Stimulated activated naive B cell treated with anti-CD40 and anti-IgM and Interleukin-4, amounts not matched to agents 10 μg/mL and 1 μg/mL and 100 μg/mL, for 72 hours (primary cell): ENCODE data around the gene TMEM269.

Experiments
- ATAC-seq, 2 donors: fragments of 150-1000 bp; cut with Tn5 transposase; replicated peaks; 2 replicates each; pipeline ENCODE4 v1.10.0; 2021; ENCODE audit warnings: moderate library complexity in 1 of 2
- DNase-seq: peaks from one replicate; pipeline ENCODE4 v3.0.0; 2021
- H3K27ac Mint-ChIP-seq: one replicate; pipeline ENCODE4 v1.8.0; 2022; ENCODE audit warnings: mild to moderate bottlenecking, mixed read lengths
- H3K27me3 Mint-ChIP-seq, 2 donors: one replicate each; pipeline ENCODE4 v1.8.0; 2022; ENCODE audit warnings: mixed read lengths in 2 of 2
- H3K36me3 Mint-ChIP-seq, 2 donors: one replicate each; pipeline ENCODE4 v1.8.0; 2022; ENCODE audit warnings: mixed read lengths in 2 of 2, mild to moderate bottlenecking in 1 of 2
- H3K4me1 Mint-ChIP-seq, 2 donors: one replicate each; pipeline ENCODE4 v1.8.0; 2022; ENCODE audit warnings: mixed read lengths in 2 of 2, mild to moderate bottlenecking in 1 of 2
- H3K4me3 Mint-ChIP-seq, 2 donors: one replicate each; pipeline ENCODE4 v1.8.0; 2022; ENCODE audit warnings: mild to moderate bottlenecking in 2 of 2, mixed read lengths in 2 of 2, moderate library complexity in 1 of 2
- H3K9me3 Mint-ChIP-seq, 2 donors: one replicate each; pipeline ENCODE4 v1.8.0; 2022; ENCODE audit warnings: mixed read lengths in 2 of 2, mild to moderate bottlenecking in 1 of 2

The TMEM269 gene

GRCh38 chr1:42757892-42758275 is 26.9 kb upstream of the TMEM269 start:
- ATAC-seq (no peak), DNase-seq (no peak)
- Mint-ChIP-seq H3K36me3 (peaks cover 38 to 57% of the 10 kb centered on the region in 2 donors), H3K4me1 (peaks cover 10 to 27% of the 10 kb centered on the region in 2 donors), H3K27ac (no peak overlapping the region), H3K9me3 (no peaks in the 10 kb centered on the region), H3K4me3 (no peak overlapping the region), H3K27me3 (no peaks in the 10 kb centered on the region)

- ATAC-seq (no peak), DNase-seq (no peak)
- Mint-ChIP-seq H3K9me3 (no peaks in the 10 kb centered on the region), H3K27me3 (no peaks in the 10 kb centered on the region), H3K4me1 (peaks cover 10 to 28% of the 10 kb centered on the region in 2 donors), H3K27ac (no peak overlapping the region), H3K36me3 (peaks cover 38 to 52% of the 10 kb centered on the region in 2 donors), H3K4me3 (no peak overlapping the region)
These were observed 26.1 kb upstream of the TMEM269 start for GRCh38 chr1:42758641-42759040.

DNA sequence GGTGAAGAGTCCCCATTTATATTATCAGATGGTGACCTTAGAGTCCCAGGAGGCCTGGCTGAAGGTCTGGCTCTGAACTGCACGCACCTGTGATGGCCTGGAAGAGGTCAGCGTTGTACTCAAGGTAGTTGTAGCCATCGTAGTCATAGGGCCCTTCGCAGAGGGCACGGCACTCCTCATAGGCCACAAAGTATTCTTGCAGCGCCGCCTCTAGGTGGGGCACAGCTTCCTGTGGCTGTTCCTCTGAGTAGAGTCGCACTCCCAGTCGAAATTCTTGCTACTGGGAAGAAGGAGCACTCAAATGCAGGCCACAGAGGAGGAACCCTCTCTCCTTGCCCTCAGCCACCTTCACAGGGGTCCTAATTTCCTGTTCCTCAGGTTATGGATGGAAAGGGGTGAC is 25.7 kb upstream of the TMEM269 start:
- ATAC-seq: no peak
- no peak overlapping the region for H3K27ac Mint-ChIP-seq
- DNase-seq: no peak

GRCh38 chr1:42761567-42761966 is 23.2 kb upstream of the TMEM269 start:
- Mint-ChIP-seq H3K27ac (no peak overlapping the region), H3K36me3 (peaks cover 19 to 26% of the 10 kb centered on the region in 2 donors), H3K4me3 (no peak overlapping the region), H3K27me3 (no peaks in the 10 kb centered on the region), H3K4me1 (peaks cover 10 to 34% of the 10 kb centered on the region in 2 donors), H3K9me3 (no peaks in the 10 kb centered on the region)
- DNase-seq: no peak
- ATAC-seq: no peak

More for the DNA sequence above, 25.7 kb upstream of the TMEM269 start:
- Mint-ChIP-seq H3K36me3 (peaks cover 33 to 47% of the 10 kb centered on the region in 2 donors), H3K27me3 (no peaks in the 10 kb centered on the region), H3K4me3 (no peak overlapping the region), H3K9me3 (no peaks in the 10 kb centered on the region), H3K4me1 (peaks cover 10 to 32% of the 10 kb centered on the region in 2 donors)

DNA sequence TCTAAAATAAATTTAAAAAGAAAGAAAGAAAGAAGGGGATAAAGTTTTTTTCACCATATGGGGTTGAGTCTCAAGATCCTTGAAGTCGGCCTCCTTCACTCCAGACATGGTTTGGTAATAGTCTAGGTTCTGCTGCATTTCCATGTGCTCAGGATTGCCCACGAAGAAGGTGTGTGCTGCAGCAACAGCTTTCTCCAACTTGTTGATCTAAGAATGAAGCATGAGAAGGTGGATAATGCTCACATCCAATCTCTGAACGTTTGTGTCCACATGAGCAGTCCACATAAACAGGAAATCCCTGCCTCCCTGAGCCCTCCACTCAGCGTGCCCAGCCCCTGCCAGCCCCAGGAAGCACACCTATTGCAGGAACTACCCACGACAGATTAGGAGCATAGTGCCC is 22.5 kb upstream of the TMEM269 start:
- H3K27ac Mint-ChIP-seq: no peak overlapping the region
- peaks cover 8 to 29% of the 10 kb centered on the region in 2 donors for H3K4me1 Mint-ChIP-seq
- DNase-seq (no peak), ATAC-seq (no peak)
- no peaks in the 10 kb centered on the region for H3K9me3 Mint-ChIP-seq
- H3K36me3 Mint-ChIP-seq: peaks cover 14 to 19% of the 10 kb centered on the region in 2 donors
- no peak overlapping the region for H3K4me3 Mint-ChIP-seq
- H3K27me3 Mint-ChIP-seq: no peaks in the 10 kb centered on the region

DNA sequence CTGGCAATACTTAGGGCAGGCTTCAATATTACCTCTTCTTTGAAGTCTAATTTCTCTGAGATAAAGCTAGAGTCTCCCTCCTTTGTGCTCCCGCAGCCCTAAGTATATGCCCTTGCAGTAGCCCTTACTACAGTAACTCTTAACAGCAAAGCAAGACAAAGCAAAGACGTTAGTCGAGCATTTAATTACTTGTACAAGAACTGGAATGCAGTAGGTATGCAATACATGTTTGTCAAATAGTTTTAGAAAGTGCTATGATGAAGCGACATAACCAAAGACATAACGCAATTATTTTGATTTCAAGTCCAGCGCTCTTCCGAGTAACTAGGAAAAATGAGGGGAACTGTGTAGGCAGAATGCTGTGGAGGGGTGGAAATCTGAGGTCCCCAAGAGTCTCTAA is 19.5 kb upstream of the TMEM269 start:
- H3K4me1 Mint-ChIP-seq: peaks cover 12 to 33% of the 10 kb centered on the region in 2 donors
- H3K9me3 Mint-ChIP-seq: no peaks in the 10 kb centered on the region
- H3K36me3 Mint-ChIP-seq: peaks cover 11 to 12% of the 10 kb centered on the region in 2 donors
- ATAC-seq (no peak), DNase-seq (no peak)
- H3K27me3 Mint-ChIP-seq: no peaks in the 10 kb centered on the region
- no peak overlapping the region for H3K4me3 Mint-ChIP-seq
- no peak overlapping the region for H3K27ac Mint-ChIP-seq

DNA sequence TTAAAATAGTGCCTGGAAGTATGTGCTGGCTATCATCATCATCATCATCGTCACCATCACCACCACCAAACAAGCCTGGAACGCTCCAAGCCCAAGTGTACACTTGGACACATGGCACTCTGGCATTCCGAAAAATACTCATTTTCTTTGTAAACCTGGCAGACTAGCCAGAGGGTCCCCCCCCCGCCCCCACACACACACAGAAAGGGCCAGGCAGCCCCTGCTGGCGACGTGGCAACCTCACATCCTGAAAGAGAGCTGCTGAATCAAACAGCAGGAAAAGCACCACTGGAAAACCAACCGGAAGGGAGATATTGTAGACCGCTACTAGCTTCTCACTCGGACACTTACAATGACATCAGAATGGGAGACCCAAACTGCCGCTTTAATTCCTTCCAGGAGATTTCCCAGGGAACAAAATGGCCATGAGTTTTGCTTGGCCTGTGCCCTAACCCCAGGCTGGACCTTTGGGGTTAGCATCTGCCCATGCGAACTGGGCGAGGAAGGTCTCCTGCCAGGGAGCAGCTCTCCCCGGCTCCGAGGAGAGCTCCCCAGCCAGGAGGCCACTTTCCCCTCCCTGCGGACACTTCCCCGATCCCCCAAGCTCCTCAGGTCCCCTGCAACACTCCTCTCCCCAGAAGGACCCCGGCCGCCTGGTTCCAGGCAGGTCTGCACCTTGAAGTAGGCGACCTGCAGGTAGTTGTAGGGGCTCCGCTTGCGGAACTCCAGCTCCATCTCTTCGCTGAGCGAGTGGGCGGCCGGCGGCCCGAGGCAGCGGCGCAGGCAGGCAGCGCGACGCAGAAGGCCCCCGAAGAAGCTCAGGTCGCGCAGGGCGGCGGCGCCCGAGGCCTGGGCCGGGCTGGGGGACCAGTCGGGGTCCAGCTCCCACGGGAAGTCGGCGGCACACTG is 18.7 kb upstream of the TMEM269 start:
- Mint-ChIP-seq H3K27me3 (no peaks in the 10 kb centered on the region), H3K4me1 (peaks cover 14 to 41% of the 10 kb centered on the region in 2 donors), H3K9me3 (no peaks in the 10 kb centered on the region), H3K27ac (no peak overlapping the region), H3K4me3 (no peak overlapping the region), H3K36me3 (peaks cover 18 to 19% of the 10 kb centered on the region in 2 donors)
- ATAC-seq: peak; percentile 44 to 50
- DNase-seq: peak; percentile 57

DNA sequence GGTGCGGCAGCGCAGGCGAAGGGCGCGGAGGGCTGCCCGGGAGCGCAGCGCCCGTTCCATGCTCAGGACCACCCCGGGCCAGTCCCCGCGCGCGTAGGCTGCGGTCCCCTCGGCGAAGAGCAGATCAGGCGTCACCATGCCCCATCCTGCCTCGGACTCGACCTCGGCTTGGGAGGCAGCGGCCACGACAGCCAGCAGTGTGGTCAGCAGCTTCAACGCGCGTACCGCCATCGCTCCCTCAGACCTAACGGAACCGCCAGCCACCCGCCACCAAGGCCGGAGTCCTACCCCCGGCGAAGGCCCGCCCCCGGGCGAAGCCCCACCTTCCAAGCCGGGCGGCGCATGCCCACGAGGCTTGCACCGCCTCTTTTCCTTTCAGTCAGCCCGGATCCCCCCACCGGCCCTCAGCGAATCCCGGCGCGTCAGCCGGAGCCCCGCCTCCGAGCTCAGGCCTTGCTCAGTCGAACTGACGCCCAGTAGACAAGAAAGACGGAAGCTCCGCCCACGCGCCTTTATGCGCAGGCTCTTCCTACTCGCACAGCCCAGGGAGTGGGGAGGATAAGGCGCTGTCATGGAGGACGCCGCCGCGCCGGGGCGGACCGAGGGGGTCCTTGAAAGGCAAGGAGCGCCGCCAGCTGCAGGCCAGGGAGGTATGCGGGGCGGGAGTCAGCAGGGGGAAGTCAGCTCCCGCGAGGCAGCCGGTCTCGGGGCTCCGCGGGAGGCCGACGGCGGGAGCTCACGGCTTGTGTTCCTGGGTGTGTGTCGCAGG is 17.9 kb upstream of the TMEM269 start, which contains the start of the genes C1orf50 and P3H1:
TSS of gene C1orf50 (plus strand) at position 509 of the 769 bp plus-strand sequence. CDS start at position 572, 63 bp downstream.
TSS of gene P3H1 (minus strand) at position 288 of the 769 bp plus-strand sequence. CDS start at position 231, 57 bp downstream.
- Mint-ChIP-seq H3K4me1 (peaks cover 14 to 41% of the 10 kb centered on the region in 2 donors), H3K27ac (peak within 1 kb of the TSS; percentile 98), H3K36me3 (peaks cover 15 to 19% of the 10 kb centered on the region in 2 donors), H3K4me3 (no peak within 1 kb of the TSS), H3K27me3 (no peaks in the 10 kb centered on the region), H3K9me3 (no peaks in the 10 kb centered on the region)
- ATAC-seq (peak; percentile 90 to 91), DNase-seq (peak; percentile 100)

- peaks cover 13 to 39% of the 10 kb centered on the region in 2 donors for H3K4me1 Mint-ChIP-seq
- peak overlapping the region; percentile 98 for H3K27ac Mint-ChIP-seq
- H3K9me3 Mint-ChIP-seq: no peaks in the 10 kb centered on the region
- no peak overlapping the region for H3K4me3 Mint-ChIP-seq
- peaks cover 15 to 18% of the 10 kb centered on the region in 2 donors for H3K36me3 Mint-ChIP-seq
- ATAC-seq: peak; percentile 26 to 35
- no peaks in the 10 kb centered on the region for H3K27me3 Mint-ChIP-seq
- no peak for DNase-seq
These were observed 17.2 kb upstream of the TMEM269 start for GRCh38 chr1:42767510-42768000.

DNA sequence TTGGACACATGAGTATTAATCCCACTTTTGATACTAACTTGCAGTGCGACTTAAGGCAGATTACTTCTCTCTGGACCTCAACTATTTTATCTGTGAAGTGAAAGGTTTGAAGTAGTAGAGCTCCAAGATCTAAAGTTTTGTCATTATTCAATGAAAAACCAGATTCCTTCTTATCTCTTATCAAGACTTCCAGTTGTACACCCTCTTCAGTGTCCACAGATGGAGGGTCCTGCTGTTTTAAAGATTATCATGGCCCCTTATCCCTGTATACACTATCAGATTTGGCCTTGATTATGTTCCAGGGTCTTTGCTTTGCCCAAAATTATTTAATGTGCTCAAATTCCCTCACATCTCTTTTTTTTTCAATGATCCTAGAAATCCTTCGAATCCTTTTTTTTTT is 16.6 kb upstream of the TMEM269 start:
- no peaks in the 10 kb centered on the region for H3K9me3 Mint-ChIP-seq
- H3K36me3 Mint-ChIP-seq: peaks cover 18 to 21% of the 10 kb centered on the region in 2 donors
- no peak overlapping the region for H3K4me3 Mint-ChIP-seq
- H3K27me3 Mint-ChIP-seq: no peaks in the 10 kb centered on the region
- ATAC-seq: no peak
- H3K4me1 Mint-ChIP-seq: peaks cover 12 to 42% of the 10 kb centered on the region in 2 donors
- no peak overlapping the region for H3K27ac Mint-ChIP-seq
- no peak for DNase-seq

DNA sequence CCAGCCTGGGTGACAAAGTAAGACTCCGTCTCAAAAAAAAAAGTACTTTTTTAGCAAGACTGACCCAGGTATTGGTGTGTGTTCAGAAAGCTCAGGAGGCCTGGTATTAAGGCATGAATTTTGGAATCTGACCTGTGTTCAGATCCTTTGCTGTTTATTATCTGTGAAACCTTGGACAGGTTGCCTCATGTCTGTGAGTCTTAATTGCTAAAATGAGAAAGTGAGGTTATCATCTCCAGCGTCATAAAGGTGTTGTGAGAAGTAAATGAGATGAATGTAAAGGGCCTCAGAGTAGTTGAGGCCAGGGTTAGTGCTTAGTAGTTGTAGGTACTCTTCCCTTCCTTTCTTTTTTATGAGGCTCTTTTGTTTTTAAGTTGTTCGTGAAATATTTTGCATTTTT is 15.0 kb upstream of the TMEM269 start:
- peaks cover 13 to 37% of the 10 kb centered on the region in 2 donors for H3K4me1 Mint-ChIP-seq
- H3K27me3 Mint-ChIP-seq: no peaks in the 10 kb centered on the region
- no peak overlapping the region for H3K4me3 Mint-ChIP-seq
- ATAC-seq (no peak), DNase-seq (no peak)
- H3K9me3 Mint-ChIP-seq: no peaks in the 10 kb centered on the region
- H3K36me3 Mint-ChIP-seq: peaks cover 22 to 26% of the 10 kb centered on the region in 2 donors
- H3K27ac Mint-ChIP-seq: no peak overlapping the region

- DNase-seq (no peak), ATAC-seq (no peak)
- Mint-ChIP-seq H3K36me3 (peaks cover 51 to 56% of the 10 kb centered on the region in 2 donors), H3K4me1 (peaks cover 11 to 38% of the 10 kb centered on the region in 2 donors), H3K27me3 (no peaks in the 10 kb centered on the region), H3K9me3 (no peaks in the 10 kb centered on the region), H3K4me3 (no peak overlapping the region), H3K27ac (no peak overlapping the region)
These were observed 11.4 kb upstream of the TMEM269 start for GRCh38 chr1:42773420-42773819.

DNA sequence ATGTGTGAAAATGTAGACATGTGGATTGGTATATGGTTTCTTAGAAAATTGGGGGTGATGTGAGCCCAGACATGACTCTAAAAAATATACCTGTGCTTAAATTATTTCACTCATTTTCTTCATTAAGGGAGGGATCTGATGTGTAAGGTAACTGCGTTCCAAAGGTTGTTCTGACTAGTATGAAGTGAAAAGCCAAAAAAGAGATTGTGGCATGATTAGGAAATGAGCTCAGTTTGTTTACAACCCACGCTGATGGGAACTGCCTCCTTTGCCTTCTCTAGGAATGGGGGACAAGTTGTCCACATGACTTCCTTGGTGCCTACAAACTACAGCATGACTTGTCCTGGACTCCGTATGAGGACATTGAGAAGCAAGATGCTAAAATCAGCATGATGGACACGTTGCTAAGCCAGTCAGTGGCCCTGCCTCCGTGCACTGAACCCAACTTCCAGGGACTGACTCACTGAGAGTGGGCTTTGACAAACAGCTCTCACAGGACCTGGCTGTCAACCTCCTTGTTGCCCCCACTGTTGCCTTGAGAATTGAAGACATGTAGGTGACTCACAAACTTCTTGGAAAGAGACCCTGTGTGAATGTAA is 9.8 kb upstream of the TMEM269 start:
- ATAC-seq (no peak), DNase-seq (no peak)
- no peak overlapping the region for H3K27ac Mint-ChIP-seq
- peaks cover 12 to 44% of the 10 kb centered on the region in 2 donors for H3K4me1 Mint-ChIP-seq
- peaks cover 54 to 62% of the 10 kb centered on the region in 2 donors for H3K36me3 Mint-ChIP-seq
- H3K4me3 Mint-ChIP-seq: no peak overlapping the region
- no peaks in the 10 kb centered on the region for H3K27me3 Mint-ChIP-seq
- no peaks in the 10 kb centered on the region for H3K9me3 Mint-ChIP-seq

- H3K9me3 Mint-ChIP-seq: no peaks in the 10 kb centered on the region
- peaks cover 14 to 42% of the 10 kb centered on the region in 2 donors for H3K4me1 Mint-ChIP-seq
- DNase-seq (no peak), ATAC-seq (no peak)
- no peak overlapping the region for H3K27ac Mint-ChIP-seq
- H3K27me3 Mint-ChIP-seq: no peaks in the 10 kb centered on the region
- no peak overlapping the region for H3K4me3 Mint-ChIP-seq
- H3K36me3 Mint-ChIP-seq: peaks cover 57 to 65% of the 10 kb centered on the region in 2 donors
These were observed 8.3 kb upstream of the TMEM269 start for GRCh38 chr1:42776502-42776901.
